GM18511 (cell line): ENCODE results near the gene KCNN2.

ENCODE experiments used
- ATAC-seq: cut with Tn5 transposase; IDR thresholded peaks from one replicate; pipeline ENCODE4 v1.9.1; 2021; ENCODE audit warnings: mild to moderate bottlenecking, moderate library complexity; ENCODE audit not compliant: unreplicated experiment

Gene KCNN2

DNA sequence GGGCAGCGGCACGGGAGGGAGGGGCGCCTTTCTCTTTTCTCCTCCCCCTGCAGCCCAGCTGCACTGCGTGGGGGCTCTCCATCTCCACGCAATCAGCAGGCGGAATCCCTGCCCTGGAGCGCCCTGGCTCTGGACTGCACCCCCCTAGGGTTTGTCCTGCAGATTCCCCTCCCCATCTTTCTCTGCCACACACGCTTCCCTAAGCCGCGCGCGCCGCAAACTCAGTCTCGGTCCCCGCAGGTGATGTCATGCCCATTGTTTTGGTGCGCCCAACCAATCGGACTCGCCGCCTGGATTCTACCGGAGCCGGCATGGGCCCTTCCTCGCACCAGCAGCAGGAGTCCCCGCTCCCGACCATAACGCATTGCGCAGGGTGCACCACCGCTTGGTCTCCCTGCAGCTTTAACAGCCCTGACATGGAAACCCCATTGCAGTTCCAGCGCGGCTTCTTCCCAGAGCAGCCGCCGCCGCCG is at the start of gene KCNN2:
KCNN2 (plus strand) TSS at position 347 of the 473 bp plus-strand sequence; CDS start at position 417, 70 bp downstream.
- peak; percentile 85 for ATAC-seq

DNA sequence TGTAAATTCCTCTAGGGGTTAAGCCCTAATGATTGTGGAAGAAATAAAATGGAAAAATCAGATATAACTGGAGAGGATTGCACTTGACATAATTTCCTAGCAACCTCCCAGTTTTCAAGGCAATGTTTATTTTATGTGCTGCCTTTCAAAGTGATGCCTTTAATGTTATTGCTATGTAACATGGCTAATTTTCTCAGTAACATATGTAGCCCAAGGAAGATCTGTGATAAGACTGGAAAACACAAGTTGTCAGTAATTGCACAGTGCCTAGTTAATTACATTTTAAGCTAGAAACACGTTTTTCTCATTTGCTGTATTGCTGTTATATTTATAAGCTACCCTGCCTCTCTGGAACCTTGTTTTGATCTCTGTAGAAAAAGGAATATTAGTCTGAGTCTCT is 49.2 kb upstream of the KCNN2 start:
- no peak for ATAC-seq

DNA sequence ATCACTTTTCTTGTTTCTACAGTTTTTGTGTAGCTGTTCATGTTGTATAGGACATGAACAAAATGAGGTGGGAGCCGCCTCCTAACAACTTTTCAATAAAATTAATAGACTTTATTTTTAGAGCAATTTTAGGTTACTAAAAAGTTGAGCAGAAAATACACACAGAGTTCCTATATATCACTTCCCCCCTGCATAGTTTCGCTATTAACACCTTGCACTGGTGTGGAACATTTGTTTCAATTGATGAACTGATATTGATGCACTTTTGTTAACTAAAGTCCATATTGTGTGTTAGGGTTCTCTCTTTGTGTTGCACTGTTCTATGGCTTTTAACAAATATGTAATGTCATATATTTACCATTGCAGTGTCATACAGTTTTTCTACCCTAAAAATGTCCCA is 47.8 kb upstream of the KCNN2 start:
- no peak for ATAC-seq

DNA sequence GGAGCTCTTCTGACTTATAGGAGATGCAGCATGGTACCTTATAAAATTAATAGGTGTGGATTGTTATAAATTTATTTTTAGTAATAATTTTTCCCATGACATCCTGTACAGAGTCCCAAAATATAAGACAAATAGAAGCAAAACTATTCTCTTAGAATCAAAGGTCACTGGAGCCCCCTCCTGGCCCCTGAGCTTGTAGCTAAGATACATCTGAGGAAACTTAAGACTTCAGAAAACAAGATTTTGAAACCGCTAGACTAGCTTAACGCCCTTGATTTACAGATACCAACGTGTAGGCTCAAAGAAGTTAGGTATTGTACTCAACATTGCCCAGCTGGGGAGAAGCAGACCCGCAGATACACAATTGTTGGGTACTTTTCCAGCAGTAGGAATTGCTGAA is 45.7 kb upstream of the KCNN2 start:
- ATAC-seq: no peak

DNA sequence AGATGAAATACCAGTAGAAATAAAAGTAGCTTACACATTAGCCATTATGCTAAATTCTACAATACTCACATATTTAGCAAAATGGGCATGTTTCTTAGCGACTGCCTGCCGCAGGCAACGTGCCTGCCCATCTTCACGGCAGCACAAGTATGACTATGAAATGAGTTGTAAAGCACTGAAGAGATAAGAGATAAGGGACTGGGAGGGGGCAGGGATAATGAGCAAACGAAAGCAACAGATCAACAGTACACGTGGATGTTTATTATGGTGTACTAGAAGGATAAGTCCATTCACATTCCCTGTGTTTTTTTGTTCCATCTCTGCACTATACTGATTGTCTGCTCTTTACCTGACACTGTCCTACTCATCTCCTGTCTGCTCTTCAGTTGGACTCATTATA is 44.1 kb upstream of the KCNN2 start:
- ATAC-seq: no peak

DNA sequence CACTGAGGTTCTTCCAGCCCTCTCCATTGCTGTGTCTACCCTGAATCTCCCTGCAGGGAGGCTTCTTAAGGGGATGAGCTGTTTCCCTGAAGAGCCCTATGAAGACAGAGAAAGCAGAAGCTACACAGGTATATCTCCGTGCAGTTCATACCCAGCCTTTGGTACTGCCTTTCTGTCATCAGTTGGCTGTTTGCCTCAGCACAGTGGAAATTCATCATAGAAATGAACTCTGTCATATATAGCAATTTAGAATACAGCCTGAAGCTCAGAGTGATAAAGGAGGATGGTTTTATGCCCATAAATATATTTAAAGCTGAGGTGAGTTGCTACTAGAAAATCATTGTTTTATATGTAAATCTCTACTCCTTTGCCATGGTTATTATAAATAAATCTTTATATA is 42.6 kb upstream of the KCNN2 start:
- ATAC-seq: no peak

DNA sequence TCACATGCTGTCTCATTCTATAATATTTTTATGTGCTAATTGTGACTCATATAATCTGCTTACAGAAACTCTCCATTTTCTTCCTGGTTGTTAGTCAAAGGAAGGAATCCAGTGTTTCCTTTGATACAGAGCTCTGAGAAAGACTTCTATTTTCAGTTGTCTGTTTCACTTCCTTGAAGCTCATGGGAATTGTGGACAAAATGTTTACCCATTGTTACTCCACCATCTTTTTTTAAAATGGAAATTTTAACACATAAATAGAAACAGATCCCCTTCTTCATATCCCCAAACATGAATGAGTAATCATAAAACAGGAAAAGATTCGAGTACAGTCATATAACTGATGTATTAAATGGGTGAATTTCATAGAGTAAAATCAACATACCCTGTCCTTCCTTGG is 42.0 kb upstream of the KCNN2 start:
- ATAC-seq: no peak

DNA sequence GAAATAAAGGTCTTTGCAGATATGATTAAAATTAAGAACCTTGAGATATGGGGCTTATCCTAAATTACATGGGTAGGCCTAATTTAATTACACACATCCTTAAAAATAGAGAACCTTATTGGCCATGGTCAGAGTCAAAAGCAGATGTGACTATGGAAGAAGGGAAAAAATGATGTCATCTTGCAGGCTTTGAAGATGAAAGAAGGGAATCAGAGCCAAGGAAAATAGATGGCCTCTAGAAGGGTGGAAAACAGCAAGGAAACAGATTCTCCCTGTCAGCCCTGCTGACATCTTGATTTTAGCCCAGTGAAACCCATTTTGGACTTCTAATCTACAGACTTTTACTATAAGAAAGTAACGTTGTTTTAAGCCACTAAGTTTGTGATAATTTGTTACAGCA is 37.6 kb upstream of the KCNN2 start:
- ATAC-seq: no peak

DNA sequence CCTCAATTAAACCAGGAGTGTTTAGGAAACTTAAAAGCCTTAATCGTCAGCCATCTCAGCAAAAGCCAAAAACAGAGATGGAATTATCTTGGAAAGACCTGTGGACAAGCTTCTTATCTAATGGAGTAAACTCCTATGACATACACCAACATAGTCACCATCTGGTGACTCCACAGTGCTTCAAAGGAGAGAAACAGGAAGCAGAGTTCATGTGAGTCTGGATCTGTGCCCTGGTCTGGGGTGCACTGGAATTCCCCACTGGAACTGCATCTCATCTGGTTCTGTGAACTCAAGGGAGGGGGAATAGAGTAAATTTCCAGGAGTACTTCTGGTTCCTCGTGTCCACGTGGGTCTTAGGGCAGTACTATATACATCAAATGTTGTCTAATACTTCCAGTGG is 36.3 kb upstream of the KCNN2 start:
- no peak for ATAC-seq

DNA sequence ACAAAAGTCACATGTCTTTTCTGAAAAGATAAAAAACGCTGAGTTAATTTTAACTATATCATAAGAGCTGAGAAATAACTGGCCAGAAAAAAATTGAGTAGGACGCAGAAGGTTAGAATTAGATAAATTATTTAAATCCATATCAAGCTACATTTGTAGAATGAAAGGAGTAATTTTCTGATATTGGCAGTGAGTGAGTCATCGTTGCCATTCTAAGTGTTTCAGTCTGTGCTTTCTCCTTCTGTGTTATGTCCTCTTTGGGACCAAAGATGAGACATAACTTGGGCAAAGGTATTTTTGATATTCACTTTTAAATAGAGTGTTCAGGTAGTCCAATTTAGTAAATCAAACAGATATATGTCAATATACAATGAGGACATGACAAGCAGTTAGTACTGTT is 34.4 kb upstream of the KCNN2 start:
- no peak for ATAC-seq

DNA sequence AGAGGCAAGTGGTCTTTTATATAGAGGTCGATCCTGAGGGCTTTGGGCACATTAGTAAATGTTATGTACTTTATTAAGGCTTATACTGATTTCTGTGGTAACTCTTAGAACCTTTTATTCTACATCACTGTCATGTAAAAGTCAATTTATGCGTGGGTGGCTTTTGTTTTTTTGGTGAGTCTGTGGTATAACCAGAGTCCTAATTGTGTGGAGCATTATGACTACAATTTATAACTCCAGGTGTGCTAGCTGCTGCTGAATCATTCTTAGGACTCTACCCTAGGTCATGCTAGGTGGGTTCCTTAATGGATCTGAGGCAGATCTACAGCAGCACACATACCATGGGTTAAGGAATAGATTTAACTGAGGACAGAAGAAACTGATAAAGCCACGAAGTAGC is 33.9 kb upstream of the KCNN2 start:
- ATAC-seq: no peak

DNA sequence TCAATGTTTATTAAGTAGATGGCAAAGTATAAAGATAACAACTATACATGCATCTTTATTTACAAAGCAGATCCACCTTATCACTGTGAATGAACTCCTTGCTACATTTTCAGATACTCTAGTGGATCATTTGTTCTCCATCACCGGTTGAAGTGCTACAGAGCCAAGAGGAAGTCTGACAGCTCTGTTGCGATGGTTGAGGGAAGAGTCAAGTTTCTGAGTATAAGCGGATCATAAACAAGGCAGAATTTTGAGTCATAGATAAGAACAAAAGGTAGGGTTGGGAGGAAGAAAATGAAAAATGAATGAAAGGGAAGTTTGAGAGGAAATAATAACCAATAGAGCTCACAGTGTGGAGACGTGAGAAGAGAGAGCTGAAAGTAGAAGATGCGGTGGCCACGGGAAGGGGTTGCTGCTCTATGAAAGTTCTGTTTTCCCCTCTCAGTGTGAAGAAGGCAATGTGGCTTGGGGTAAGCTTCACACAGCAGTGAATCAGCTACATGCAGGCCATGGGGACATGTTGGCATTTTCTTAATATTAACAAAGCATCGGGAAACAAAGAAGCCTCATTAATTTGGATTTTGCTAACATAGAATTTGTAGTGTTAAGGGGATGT is 30.8 kb upstream of the KCNN2 start:
- ATAC-seq: no peak

DNA sequence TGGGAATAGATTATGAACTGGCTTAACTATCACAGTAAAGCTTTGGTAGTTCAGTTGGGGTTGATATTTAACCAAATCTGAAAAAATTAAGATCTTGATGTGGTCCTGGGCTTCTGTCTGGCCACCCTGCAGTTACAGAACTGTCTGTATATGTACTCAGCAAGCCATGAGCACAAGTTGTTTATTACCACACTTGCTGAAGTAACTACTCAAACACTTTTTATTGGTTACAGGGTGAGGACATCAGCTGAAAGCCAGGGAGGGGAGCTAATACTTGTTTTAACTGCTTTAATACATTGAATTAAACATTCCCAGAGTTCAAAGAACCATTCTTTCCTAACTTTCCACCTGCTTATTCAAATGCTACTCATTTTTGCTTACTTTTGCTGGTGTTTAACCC is 29.4 kb upstream of the KCNN2 start:
- no peak for ATAC-seq

DNA sequence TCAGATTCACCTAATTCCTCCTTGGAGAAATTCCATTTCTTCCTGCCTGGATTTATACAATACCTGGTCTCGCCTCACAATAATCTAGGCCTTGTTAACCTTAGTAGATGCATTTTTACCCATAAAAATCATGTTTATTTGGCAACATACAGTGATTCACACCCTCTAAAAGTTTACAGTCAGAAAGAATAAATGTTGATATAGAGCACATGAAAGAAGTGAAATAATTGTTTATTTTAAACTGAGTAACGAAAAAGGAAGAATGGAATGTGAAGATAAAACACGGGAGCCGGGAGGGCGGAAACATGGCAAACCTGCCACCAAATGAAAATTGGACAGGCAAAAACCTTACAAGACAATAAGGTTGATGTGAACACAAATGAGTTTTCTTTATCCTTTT is 28.9 kb upstream of the KCNN2 start:
- no peak for ATAC-seq

DNA sequence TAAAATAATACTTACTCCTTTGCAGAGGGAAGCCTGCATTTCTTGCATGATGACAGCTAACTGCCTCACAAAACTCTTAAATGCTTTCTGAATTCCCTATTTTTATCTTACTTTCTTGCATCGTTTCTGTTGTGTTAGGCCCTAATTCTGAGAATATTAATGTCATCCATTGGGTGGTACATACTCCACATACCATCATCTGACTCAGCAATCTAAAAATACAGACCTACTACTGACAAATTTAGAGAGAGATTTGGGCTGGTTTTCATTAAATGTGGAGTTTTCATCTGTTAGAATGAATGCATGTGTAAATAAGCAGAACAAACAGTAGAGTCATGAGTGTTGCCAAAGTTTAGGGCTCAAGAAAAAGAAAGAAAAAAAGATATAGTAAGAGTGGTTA is 26.5 kb upstream of the KCNN2 start:
- ATAC-seq: no peak

DNA sequence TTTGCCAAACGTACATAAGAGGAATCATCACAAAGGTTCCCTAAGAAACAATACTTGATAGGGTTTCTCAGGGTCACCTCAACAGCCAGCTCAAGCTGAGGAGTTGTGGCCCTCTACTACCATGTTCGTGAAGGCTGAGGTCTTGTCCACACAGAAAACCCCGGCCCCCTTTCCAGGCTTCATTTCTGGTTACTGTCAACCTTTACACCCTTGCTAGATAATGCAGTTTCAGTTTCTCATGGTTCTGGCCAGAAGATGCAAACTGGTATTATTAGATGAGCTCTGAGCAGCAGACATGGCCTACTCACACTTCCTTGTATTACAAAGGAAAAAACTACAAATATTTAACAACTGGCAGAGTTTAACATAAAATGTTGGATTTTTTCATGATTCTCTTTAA is 22.8 kb upstream of the KCNN2 start:
- no peak for ATAC-seq

DNA sequence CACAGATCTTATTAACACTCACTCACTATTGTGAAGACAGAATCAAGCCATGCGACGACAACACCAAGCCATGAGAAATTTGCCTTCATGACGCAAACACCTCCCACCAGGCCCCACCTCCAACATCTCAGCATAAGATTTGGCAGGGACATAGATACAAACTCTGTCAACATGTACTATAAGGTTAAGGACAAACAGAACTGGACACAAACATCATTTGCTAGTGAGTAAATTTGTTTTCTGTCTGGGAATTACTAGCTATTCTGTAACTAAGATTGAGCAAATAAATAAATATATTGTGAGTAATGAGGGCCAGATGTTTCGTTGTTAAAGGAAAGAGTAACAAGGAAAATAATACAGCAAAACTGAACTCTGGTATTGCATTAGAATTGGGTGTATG is 15.7 kb upstream of the KCNN2 start:
- ATAC-seq: no peak

DNA sequence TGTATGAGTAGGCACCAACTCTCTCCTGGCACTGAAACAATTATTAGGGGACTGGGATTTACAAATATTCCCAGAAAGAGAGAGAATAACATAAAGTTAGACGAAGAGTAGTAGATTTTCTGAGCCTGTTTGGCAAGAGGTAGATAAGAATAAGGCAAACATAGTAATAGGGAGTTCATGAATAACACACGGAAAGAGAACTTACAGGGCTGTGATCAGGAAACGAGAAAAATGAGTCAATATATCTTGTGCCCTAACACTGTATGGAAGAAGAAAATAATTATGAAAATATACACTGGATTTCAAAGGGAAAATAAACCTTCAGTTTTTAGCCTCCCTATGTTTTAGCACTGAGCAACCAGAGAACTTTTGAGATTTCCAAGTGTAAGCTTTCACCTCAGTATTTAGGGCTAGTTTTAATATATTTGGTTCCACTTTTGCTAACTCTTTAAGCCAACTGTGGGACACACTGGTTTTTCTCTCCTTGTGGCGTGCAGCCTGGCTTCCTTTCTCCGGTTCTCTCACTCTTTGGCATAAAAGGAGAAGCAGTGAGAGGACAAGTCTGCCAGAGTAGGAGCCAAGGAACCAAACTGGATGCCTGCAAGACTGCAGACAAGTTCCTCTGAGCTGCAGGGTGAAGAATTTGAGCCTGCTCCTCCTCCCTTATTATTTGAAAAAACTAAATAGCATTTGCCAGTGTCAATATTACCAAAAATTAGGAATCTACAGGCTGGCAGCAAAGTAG is 6.6 kb upstream of the KCNN2 start:
- ATAC-seq: no peak

DNA sequence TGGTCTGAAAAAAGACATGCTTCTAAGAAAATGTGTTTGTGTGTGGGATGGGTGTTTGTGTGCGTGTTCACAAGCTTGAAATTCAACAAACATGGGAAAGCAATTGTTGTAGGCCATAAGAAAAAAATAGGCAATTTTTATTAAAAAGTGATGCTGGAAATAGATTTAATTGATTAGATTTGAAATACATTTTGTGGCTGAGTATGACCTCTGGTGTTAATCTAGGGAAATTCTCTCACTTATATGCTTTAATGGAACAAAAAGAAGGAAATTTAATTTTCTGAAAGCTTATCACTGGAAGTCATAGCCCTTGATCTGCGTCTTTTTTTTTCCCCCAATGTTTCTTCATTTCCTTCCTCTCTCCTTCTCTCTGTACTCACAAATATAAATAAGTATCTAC is 3.5 kb upstream of the KCNN2 start:
- no peak for ATAC-seq

DNA sequence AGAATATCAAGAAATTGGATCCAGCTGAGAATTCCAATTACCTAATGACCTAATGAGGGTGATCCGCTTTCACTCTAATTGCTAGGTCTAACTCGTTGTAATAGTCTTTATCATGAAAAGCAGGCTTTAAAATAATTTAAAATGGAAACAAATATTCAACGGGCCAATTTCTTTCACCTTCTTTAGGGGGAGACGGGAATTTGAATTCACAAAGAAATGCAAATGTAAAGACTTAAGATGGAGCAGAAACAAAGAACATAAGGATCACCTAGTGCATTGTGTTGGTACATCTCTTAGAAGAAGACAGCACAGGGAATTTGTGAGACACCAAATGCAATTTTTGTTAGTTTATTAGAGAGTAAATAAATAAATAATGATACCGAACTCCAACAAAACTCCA is 1.5 kb upstream of the KCNN2 start:
- no peak for ATAC-seq

DNA sequence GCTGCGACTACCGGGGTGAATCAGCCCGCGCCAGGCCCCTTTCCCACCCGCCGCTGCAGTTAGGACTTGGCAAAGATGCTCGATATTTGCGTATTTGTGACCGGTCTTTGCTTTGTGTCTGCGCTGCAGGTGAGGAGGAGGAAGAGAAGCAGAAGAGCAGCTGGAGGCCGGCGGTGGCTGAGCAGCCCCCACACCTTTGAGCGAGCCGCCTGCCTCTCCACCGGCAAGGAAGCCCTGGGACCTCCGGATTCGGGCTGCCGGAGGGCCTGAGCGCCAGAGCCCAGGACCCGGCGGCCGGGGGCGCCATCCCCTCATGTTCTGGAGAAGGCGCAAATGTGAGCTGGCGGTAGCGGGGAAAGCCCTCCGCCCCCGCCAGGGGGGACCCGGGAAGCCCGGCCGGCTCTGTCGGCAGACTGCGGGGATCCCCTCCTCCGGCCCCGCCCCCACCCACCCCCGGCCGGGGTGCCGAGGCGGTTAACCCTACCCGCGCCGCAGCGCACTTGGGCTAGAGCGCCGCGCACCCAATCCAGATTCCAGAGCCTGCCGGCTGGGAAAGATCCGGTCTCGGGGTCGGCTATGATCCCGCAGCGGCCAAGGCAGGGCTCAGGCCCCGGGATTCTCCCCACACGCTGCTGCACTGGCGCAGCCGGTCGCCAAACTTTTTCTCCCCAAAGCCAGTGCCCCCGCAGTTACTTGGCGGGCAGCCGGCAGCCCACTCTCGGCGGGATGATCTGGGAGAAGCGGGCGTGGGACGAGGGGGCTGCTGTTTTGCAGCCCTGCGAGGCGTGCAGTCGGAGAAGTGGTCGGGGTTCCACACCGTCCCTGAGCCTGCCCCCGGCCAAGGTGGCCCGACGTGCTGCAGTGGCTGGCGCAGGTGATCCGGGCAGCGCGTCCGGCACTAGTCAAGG is 800 bp upstream of the KCNN2 start:
- peak; percentile 40 for ATAC-seq
